Activated gamma-delta T cell treated with Interleukin-2 at 50 U/mL for 16 hours (primary cell): ENCODE results near the gene ZHX3.

Experiments
- DNase-seq: peaks from one replicate; pipeline ENCODE4 v3.0.0-alpha.2; 2020

Gene ZHX3

DNA sequence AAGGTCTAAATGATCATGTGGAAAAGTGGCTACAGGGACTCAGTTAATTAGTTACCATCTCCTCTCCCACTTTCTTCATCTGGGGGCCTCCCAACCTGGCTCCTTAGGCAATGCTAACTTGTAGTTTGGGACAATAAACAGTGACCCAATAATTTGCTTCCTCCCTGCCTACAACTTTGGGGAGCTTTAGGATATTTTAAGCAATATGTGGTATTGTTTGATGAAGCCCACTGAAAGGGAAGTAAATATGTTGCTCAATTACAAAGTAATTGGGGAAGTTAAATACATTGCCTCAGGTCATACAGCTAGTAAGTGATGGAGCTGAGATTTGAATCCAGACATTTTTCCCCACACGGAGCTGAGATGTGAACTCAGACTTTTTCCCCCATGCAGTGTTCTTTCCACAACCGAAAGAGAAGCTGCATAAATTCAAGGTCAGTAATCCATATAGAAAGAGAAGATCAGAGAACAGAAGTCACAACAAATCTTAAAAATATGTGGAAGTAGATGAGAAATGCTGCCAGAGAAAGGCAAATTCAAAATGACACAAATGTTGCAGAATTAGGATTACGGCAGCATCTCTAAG is 26.6 kb downstream of the ZHX3 start:
- no peak for DNase-seq

DNA sequence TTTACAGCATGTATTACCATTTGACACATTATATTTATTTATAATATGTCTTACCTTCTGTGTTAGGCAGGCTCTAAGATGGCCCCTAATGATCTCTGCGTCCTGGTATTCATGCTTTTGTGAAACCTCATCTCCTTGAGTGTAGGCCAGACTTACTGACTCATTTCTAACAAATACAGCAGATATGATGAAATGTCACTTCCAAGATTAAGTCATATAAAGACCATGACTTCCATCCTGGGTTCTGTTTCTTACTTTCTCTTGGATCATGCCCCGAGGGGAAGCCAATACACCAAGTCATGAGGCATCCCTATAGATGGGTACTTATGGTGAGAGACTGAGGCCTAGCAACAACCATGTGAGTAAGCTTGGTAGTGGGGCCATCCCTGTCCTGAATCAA is 30.2 kb downstream of the ZHX3 start:
- no peak for DNase-seq

GRCh38 chr20:41286240-41286851 is 31.2 kb downstream of the ZHX3 start:
- no peak for DNase-seq

- DNase-seq, result no peak
Measured at GRCh38 chr20:41279546-41280225, 37.8 kb downstream of the ZHX3 start.

DNA sequence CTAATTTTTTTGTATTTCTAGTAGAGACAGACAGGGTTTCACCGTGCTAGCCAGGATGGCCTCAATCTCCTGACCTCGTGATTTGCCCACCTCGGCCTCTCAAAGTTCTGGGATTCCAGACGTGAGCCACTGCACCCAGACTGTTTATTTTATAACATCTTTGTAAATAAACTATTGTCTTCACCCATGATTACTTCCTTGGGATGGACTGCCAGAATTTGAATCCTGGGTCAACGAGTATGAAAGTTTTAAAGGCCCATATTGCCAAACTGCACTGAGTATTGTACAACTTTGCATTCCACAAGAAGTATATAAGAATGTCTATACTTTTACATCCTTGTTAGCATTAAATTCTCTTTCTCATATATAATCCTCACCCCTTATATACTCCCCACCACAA is 38.6 kb downstream of the ZHX3 start:
- no peak for DNase-seq

- DNase-seq, result no peak
Measured at GRCh38 chr20:41277049-41277448, 40.5 kb downstream of the ZHX3 start.

GRCh38 chr20:41276317-41276751 is 41.2 kb downstream of the ZHX3 start:
- DNase-seq, result no peak

DNA sequence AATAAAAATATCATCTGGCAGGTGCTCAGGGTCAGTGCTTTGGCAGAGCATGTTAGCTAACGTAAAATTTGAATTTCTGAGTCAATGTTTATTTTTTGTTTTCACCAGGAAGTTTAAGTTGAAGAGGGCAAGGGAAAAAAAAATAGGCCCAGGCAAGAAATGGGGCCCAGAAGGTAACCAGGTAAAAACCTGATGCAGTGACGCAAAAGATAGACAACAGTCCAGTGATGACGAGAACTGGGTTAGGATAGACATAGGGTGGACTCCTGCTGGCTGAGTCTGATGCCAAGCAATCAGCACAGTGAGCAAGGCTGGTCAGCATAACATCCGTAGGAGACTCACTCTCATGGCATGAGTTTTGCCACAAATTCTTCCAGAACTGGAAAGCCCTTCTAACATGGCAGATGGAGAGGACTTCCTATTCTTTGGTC is 42.2 kb downstream of the ZHX3 start:
- no peak for DNase-seq

DNA sequence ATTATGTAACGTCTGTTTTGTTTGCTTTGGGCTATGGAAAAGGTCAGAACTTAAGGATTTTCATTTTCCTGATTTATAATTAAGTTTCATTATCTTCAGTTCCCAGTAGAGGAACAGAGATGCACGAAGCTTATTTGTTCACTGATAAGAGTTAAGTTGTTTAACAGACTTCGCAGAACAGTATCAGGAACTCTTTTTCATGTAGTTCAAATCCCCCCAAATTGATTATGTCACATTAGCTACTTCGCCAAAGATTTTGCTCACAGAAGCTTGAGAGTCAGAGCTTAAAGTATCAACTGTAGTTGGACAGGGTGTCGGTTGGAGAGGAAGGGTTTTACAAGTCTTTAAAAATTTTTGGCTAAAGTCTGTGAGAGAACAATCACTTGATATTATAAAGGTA is 43.4 kb downstream of the ZHX3 start:
- DNase-seq, result no peak

GRCh38 chr20:41273445-41273844 is 44.1 kb downstream of the ZHX3 start:
- DNase-seq, result no peak

DNA sequence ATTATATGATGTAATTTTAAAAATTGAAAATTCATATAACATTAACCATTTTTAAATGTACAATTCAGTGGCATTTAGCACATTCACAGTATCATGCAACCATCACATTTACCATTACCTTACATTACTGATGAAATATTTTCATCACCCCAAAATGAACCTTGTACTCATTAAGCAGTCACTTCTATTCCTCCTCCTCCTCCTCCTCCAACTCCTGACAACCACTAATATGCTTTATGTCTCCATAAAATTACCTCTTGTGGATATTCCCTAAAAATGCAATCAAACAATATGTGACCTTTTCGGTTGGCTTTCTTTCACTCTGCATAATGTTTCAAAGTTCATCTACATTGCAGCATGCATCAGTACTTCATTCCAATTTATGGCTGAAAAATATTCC is 45.2 kb downstream of the ZHX3 start:
- no peak for DNase-seq

- no peak for DNase-seq
Measured at GRCh38 chr20:41268917-41269652, 48.4 kb downstream of the ZHX3 start.

GRCh38 chr20:41268402-41268801 is 49.1 kb downstream of the ZHX3 start:
- DNase-seq, result no peak

DNA sequence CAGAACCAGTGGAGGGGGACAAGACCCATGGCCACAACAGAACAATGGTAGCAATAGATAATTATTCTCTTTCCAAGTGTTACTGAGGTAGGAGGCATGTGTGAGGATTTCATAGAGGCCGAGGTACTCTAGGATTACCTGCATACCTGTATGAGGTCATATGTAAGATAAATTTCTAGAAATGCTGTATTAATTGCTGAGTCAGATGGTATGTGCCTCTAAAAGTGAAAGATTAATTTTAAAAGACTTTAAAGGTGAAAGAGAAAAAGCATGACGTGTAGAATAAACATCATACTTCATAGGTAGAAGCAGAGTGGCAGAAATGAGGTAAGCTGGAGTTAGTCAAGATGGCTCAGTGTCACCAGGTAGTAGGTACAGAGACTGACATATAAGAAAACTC is 51.6 kb downstream of the ZHX3 start:
- no peak for DNase-seq

- DNase-seq, result no peak
Measured at GRCh38 chr20:41264819-41265218, 52.7 kb downstream of the ZHX3 start.

GRCh38 chr20:41261790-41262717 is 55.5 kb downstream of the ZHX3 start:
- no peak for DNase-seq

DNA sequence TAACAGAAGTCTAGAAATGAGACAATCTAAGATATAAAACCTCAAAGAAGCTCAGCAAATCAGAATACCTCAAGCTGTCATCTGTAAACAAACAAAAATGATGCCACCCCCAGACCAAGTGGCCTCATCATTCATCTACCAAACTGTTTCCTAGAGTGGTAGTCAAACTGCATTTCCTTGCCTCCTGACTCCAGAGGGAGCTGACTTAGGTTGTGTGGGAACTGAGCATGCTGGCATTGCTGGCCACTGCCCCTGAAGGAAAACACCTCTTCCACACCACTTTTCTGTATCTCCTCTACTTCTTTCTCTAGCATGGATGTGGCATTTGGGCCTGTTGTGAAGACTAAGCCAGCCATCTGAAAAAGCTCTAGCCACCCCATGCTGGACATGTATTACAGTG is 56.3 kb downstream of the ZHX3 start:
- DNase-seq, result no peak

GRCh38 chr20:41260734-41261220 is 56.8 kb downstream of the ZHX3 start:
- DNase-seq, result no peak

DNA sequence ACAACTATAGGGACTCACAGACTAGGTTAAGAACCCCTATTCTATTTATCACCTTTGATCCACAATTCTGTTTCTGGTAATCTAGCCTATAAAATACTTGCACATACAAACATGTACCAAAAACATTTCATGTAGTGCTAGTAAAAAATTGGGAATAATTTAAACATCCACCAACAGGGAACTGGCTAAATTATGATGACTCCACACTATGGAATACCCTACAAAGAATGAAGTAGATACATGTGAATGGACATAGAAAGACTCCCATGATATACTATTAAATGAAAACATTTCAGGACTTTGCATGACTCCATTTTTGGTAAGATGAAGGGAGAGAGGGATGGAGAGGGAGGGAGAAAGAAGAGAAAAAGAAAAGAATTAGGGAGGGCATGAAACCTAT is 58.2 kb downstream of the ZHX3 start:
- DNase-seq, result no peak

DNA sequence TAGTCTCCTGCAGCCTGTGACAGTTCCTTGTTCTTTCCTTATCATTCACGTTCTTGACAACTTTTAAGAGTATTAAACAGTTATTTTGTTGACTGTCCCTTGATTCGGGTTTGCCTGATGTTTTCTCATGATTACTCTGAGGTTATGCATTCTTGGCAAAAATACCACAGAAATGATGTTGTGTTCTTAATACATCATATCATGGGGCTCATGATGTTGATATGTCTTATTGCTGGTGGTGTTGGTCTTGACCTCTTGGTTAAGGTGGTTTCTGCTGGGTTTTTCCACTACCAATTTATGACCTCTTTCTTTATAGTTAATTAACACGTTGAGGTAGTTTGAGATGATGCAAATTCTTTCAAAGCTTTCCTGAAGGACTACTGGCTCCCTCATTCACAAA is 59.1 kb downstream of the ZHX3 start:
- no peak for DNase-seq

GRCh38 chr20:41256516-41256915 is 61.0 kb downstream of the ZHX3 start:
- no peak for DNase-seq

DNA sequence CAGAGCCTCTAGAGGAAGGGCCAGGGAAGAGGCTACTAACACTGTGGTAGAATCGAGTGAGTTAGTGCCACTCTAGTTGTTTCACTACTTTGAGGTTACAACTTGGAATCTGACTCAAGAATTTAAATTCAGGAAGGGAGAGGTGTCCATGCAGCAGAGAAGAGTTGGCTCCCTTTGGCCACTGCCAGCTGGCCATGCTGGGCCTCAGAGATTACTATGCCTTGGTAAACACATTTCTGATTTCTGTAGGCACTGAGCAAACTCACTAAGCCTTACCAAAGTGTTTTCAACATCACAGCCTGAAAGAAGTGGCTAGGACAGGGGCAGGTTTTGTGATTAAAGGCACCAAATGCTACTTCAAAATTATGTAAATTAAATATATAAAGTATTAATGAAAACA is 61.9 kb downstream of the ZHX3 start:
- DNase-seq, result no peak
